Fibroblast of villous mesenchyme (primary cell): Measurements from ENCODE around the gene IER5. TPM values are rescaled to one million over a fixed set of nuclear protein-coding genes. Genes with fewer than 3 reads are reported as not detected.
A peak's percentile ranks its signal among the peaks of the same experiment; 100 is the strongest.

Experiments
- DNase-seq: peaks from one replicate; pipeline ENCODE4 v3.0.0-alpha.2; 2010; ENCODE audit warnings: low read depth
- H3K4me3 ChIP-seq: 2 replicates; pipeline ENCODE4 v1.5.1; 2011; ENCODE audit warnings: low read depth, mild to moderate bottlenecking, low read length
- CTCF ChIP-seq: IDR thresholded peaks from 2 replicates; pipeline ENCODE4 v1.5.1; 2012; ENCODE audit warnings: low read depth, mild to moderate bottlenecking, low read length; ENCODE audit not compliant: insufficient read depth
- total RNA-seq: library from RNA; depleted of rRNA; stranded (reverse); fragments of >200 nt; gene quantifications from 2 replicates; pipeline ENCODE4 v1.2.3, GENCODE V29; 2012

Gene IER5
- total RNA-seq, 1 donor: 45.3 TPM

- no peak overlapping the region for H3K4me3 ChIP-seq
- peak; percentile 67 for DNase-seq
- TF ChIP-seq CTCF: no peak
Observed at GRCh38 chr1:181127898-181128453, 39.5 kb downstream of the IER5 start.

- no peak for DNase-seq
- H3K4me3 ChIP-seq: no peak overlapping the region
- no peak for TF ChIP-seq CTCF
Observed at GRCh38 chr1:181128592-181129497, 40.3 kb downstream of the IER5 start.

- no peak overlapping the region for H3K4me3 ChIP-seq
- TF ChIP-seq CTCF: no peak
- DNase-seq: peak; percentile 59
Observed at GRCh38 chr1:181129771-181130606, 41.5 kb downstream of the IER5 start.

- no peak overlapping the region for H3K4me3 ChIP-seq
- DNase-seq: no peak
- TF ChIP-seq CTCF: no peak
Observed at GRCh38 chr1:181131255-181131941, 42.9 kb downstream of the IER5 start.

GRCh38 chr1:181133441-181133951 lies 45.0 kb downstream of the IER5 start:
- H3K4me3 ChIP-seq: no peak overlapping the region
- no peak for DNase-seq
- no peak for TF ChIP-seq CTCF

- no peak for DNase-seq
- TF ChIP-seq CTCF: no peak
- no peak overlapping the region for H3K4me3 ChIP-seq
Observed at GRCh38 chr1:181133969-181134418, 45.5 kb downstream of the IER5 start.
